Peyer's patch (tissue), 4 donors: Measurements from ENCODE around the gene CLCNKA.

Experiments used
- POLR2A ChIP-seq, 2 donors: fragments of 450-650 bp; IDR thresholded peaks; one replicate each; pipeline ENCODE4 v1.5.1; 2017; ENCODE audit warnings: antibody characterized with exemption in 2 of 2, mild to moderate bottlenecking in 2 of 2, moderate library complexity in 2 of 2
- TF ChIP-seq, protein P1 (sequence below), 6 experiments: fragments of 450-650 bp in 4 of 6; fragments of 200-600 bp in 2 of 6; sonication (generic) in 1 of 6; IDR thresholded peaks; one replicate each; pipeline ENCODE4 v1.5.1; 2017 to 2019; ENCODE audit warnings: antibody characterized with exemption in 6 of 6, mild to moderate bottlenecking in 3 of 6, moderate library complexity in 1 of 6

DNA sequence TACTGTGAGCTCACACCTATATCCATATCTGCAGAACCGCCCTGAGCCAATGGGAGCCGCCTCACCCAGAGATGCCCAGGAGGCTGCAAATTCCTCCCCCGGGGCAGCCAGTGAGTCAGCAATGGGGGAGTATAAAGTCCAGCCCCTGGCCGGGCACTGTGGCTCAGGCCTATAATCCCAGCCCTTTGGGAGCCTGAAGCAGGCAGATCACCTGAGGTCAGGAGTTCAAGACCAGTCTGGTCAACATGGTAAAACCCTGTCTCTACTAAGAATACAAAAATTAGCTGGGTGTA is 16.7 kb downstream of the CLCNKA start:
- TF ChIP-seq POLR2A (IDR thresholded peaks at IDR 0.05): no peak
- TF ChIP-seq, protein P1, sequence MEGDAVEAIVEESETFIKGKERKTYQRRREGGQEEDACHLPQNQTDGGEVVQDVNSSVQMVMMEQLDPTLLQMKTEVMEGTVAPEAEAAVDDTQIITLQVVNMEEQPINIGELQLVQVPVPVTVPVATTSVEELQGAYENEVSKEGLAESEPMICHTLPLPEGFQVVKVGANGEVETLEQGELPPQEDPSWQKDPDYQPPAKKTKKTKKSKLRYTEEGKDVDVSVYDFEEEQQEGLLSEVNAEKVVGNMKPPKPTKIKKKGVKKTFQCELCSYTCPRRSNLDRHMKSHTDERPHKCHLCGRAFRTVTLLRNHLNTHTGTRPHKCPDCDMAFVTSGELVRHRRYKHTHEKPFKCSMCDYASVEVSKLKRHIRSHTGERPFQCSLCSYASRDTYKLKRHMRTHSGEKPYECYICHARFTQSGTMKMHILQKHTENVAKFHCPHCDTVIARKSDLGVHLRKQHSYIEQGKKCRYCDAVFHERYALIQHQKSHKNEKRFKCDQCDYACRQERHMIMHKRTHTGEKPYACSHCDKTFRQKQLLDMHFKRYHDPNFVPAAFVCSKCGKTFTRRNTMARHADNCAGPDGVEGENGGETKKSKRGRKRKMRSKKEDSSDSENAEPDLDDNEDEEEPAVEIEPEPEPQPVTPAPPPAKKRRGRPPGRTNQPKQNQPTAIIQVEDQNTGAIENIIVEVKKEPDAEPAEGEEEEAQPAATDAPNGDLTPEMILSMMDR (IDR thresholded peaks at IDR 0.05): no peak
